ENCODE results near the gene NKAIN2.

Gene NKAIN2

GRCh38 chr6:124040655-124041054 is 237.0 kb downstream of the NKAIN2 start:
- Histone ChIP-seq H3K27me3 (replicated peaks; ENCODE audit: insufficient read depth, low read length) (no peaks in the 10 kb centered on the region), H3F3A (ENCODE audit: insufficient read depth, low read length) (no peaks in the 10 kb centered on the region; the same call in 1 of the 2 replicates), H3K4me2 (ENCODE audit: low read depth, low read length) (no peak overlapping the region), H3K4me3 (ENCODE audit: low read length) (no peak overlapping the region), H2AFZ (ENCODE audit: low read length) (no peak overlapping the region), H3K9me2 (replicated peaks; ENCODE audit: insufficient read depth, low read length) (no peaks in the 10 kb centered on the region), H3K9ac (ENCODE audit: low read length) (no peak overlapping the region), H3K27ac (ENCODE audit: low read length) (no peak overlapping the region), H3K4me1 (ENCODE audit: low read length) (0 out of 2 replicates have a peak, but pooled peaks cover 7% of the 10 kb centered on the region), H4K20me1 (ENCODE audit: insufficient read depth, low read length) (no peaks in the 10 kb centered on the region), H3K36me3 (replicated peaks; ENCODE audit: insufficient read depth, low read length) (no peaks in the 10 kb centered on the region), H3K9me3 (replicated peaks; ENCODE audit: insufficient read depth, low read length) (no peaks in the 10 kb centered on the region), H3K79me2 (ENCODE audit: low read length) (no peaks in the 10 kb centered on the region)
- TF ChIP-seq EZH2phosphoT487 (IDR thresholded peaks at IDR 0.05; ENCODE audit: low read length) (no peak), CTCF (IDR thresholded peaks at IDR 0.05; ENCODE audit: low read length) (no peak), EZH2 (optimal IDR thresholded peaks at IDR 0.05; ENCODE audit: low read depth, low read length) (no peak)
- DNase-seq: peak; percentile 9

GRCh38 chr6:124052120-124052519 is 248.5 kb downstream of the NKAIN2 start:
- H3K9me2 ChIP-seq (replicated peaks; ENCODE audit: insufficient read depth, low read length): no peaks in the 10 kb centered on the region
- DNase-seq: no peak
- no peaks in the 10 kb centered on the region for H3K36me3 ChIP-seq (replicated peaks; ENCODE audit: insufficient read depth, low read length)
- no peak overlapping the region for H2AFZ ChIP-seq (ENCODE audit: low read length)
- no peaks in the 10 kb centered on the region for H3K27me3 ChIP-seq (replicated peaks; ENCODE audit: insufficient read depth, low read length)
- H3K9ac ChIP-seq (ENCODE audit: low read length): no peak overlapping the region
- H3K4me3 ChIP-seq (ENCODE audit: low read length): no peak overlapping the region
- 0 out of 2 replicates have a peak, but pooled peaks cover 6% of the 10 kb centered on the region for H3K4me1 ChIP-seq (ENCODE audit: low read length)
- H3K27ac ChIP-seq (ENCODE audit: low read length): no peak overlapping the region
- no peaks in the 10 kb centered on the region for H3K9me3 ChIP-seq (replicated peaks; ENCODE audit: insufficient read depth, low read length)
- H3K4me2 ChIP-seq (ENCODE audit: low read depth, low read length): no peak overlapping the region
- H4K20me1 ChIP-seq (ENCODE audit: insufficient read depth, low read length): no peaks in the 10 kb centered on the region
- H3F3A ChIP-seq (ENCODE audit: insufficient read depth, low read length): no peaks in the 10 kb centered on the region
- no peaks in the 10 kb centered on the region for H3K79me2 ChIP-seq (ENCODE audit: low read length)
- TF ChIP-seq CTCF (IDR thresholded peaks at IDR 0.05; ENCODE audit: low read length): no peak
- TF ChIP-seq EZH2phosphoT487 (IDR thresholded peaks at IDR 0.05; ENCODE audit: low read length): no peak
- no peak for TF ChIP-seq EZH2 (optimal IDR thresholded peaks at IDR 0.05; ENCODE audit: low read depth, low read length)

GRCh38 chr6:124053315-124053714 is 249.7 kb downstream of the NKAIN2 start:
- H3K79me2 ChIP-seq (ENCODE audit: low read length): no peaks in the 10 kb centered on the region
- no peaks in the 10 kb centered on the region for H3K9me2 ChIP-seq (replicated peaks; ENCODE audit: insufficient read depth, low read length)
- DNase-seq: no peak
- no peak for TF ChIP-seq EZH2phosphoT487 (IDR thresholded peaks at IDR 0.05; ENCODE audit: low read length)
- TF ChIP-seq CTCF (IDR thresholded peaks at IDR 0.05; ENCODE audit: low read length): no peak
- TF ChIP-seq EZH2 (optimal IDR thresholded peaks at IDR 0.05; ENCODE audit: low read depth, low read length): no peak
- H3F3A ChIP-seq (ENCODE audit: insufficient read depth, low read length): no peaks in the 10 kb centered on the region
- H3K9me3 ChIP-seq (replicated peaks; ENCODE audit: insufficient read depth, low read length): no peaks in the 10 kb centered on the region
- no peak overlapping the region for H3K9ac ChIP-seq (ENCODE audit: low read length)
- H3K4me3 ChIP-seq (ENCODE audit: low read length): no peak overlapping the region
- H2AFZ ChIP-seq (ENCODE audit: low read length): no peak overlapping the region
- no peak overlapping the region for H3K4me2 ChIP-seq (ENCODE audit: low read depth, low read length)
- H3K27me3 ChIP-seq (replicated peaks; ENCODE audit: insufficient read depth, low read length): no peaks in the 10 kb centered on the region
- no peak overlapping the region for H3K27ac ChIP-seq (ENCODE audit: low read length)
- H3K36me3 ChIP-seq (replicated peaks; ENCODE audit: insufficient read depth, low read length): no peaks in the 10 kb centered on the region
- H3K4me1 ChIP-seq (ENCODE audit: low read length): 0 out of 2 replicates have a peak, but pooled peaks cover 6% of the 10 kb centered on the region
- no peaks in the 10 kb centered on the region for H4K20me1 ChIP-seq (ENCODE audit: insufficient read depth, low read length)
